ENCODE results near the gene SLC66A2. TPM values are rescaled to one million over a fixed set of nuclear protein-coding genes. Genes with fewer than 3 reads are reported as not detected.
A peak's percentile ranks its signal among the peaks of the same experiment; 100 is the strongest.

Gene SLC66A2
- total and polyA plus RNA-seq, 12 donors, result 21.4 to 32.3 (median 25.6) TPM

DNA sequence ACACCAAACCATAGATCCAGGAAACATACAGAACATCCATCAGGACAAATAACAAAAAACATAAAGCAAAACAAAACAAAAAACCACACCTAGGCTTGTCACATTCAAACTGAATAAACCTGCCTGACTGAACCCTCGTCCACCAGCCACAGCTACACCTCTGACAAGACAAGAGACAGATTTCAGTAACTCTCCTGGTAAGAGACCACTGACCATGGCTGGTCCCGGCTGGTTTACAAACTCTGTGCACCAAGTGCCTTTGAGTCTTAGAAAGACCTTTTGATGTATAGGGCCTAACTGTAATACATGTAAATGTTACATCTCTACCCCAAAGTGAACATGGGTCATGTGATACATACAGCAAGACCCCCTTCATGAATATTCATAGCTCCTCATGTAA is 4.8 kb upstream of the SLC66A2 start:
- Histone ChIP-seq H3K36me3 (no peaks in the 10 kb centered on the region), H3K4me1 (peaks cover 0 to 18% (median 3%) of the 10 kb centered on the region in 9 donors), H3K4me3 (no peak overlapping the region), H3K27me3 (peaks cover 0 to 18% (median 0%) of the 10 kb centered on the region in 7 donors), H3K27ac (no peak overlapping the region), H3K9me3 (no peaks in the 10 kb centered on the region)
- ATAC-seq (no peak), DNase-seq (no peak)
- 90 to 98% methylated on average over 2 of the region's 2 CpGs for WGBS, 2 donors
- TF ChIP-seq, protein P1, sequence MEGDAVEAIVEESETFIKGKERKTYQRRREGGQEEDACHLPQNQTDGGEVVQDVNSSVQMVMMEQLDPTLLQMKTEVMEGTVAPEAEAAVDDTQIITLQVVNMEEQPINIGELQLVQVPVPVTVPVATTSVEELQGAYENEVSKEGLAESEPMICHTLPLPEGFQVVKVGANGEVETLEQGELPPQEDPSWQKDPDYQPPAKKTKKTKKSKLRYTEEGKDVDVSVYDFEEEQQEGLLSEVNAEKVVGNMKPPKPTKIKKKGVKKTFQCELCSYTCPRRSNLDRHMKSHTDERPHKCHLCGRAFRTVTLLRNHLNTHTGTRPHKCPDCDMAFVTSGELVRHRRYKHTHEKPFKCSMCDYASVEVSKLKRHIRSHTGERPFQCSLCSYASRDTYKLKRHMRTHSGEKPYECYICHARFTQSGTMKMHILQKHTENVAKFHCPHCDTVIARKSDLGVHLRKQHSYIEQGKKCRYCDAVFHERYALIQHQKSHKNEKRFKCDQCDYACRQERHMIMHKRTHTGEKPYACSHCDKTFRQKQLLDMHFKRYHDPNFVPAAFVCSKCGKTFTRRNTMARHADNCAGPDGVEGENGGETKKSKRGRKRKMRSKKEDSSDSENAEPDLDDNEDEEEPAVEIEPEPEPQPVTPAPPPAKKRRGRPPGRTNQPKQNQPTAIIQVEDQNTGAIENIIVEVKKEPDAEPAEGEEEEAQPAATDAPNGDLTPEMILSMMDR (IDR thresholded peaks at IDR 0.05), result no peak
- intact Hi-C loops (cut with DNase I), result loop anchor here in 1 of 10 donors (10.0 kb wide), 2 partner anchors 79 to 561 kb away; partner anchors contain the start of genes NFATC1 and RBFA

DNA sequence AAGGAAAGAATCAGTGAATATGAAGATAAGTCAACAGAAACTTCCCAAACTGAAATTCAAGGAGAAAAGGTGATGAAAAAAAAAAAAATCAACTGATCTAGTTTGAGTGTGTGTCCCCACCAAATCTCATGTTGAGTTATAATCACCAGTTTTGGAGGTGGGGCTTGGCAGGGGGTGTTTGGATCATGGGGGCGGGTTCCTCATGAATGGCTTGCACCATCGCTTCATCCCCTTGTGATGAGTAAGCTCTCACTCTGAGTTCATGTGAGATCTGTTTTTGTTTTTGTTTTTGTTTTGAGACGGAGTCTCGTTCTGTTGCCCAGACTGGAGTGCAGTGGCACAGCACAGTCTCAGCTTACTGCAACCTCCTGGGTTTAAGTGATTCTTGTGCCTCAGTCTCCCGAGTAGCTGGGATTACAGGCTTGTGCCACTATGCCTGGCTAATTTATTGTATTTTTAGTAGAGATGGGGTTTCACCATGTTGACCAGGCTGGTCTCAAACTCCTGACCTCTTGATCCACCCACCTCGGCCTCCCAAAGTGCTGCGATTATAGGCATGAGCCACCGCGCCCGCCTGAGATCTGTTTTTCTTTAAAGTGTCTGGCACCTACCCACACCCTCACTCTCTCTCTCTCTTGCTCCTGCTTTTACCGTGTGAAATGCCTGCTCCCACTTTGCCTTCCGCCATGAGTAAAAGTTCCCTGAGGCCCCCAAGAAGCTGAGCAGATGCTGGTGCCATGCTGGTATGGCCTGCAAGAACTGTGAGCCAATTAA is 4.0 kb upstream of the SLC66A2 start:
- Histone ChIP-seq H3K4me1 (peaks cover 0 to 18% (median 4%) of the 10 kb centered on the region in 9 donors), H3K36me3 (no peaks in the 10 kb centered on the region), H3K4me3 (no peak overlapping the region), H3K27ac (no peak overlapping the region), H3K27me3 (peaks cover 0 to 12% (median 0%) of the 10 kb centered on the region in 7 donors), H3K9me3 (no peaks in the 10 kb centered on the region)
- intact Hi-C loops (cut with DNase I), result loop anchor here in 1 of 10 donors (10.0 kb wide), 2 partner anchors 79 to 561 kb away; partner anchors contain the start of genes NFATC1 and RBFA
- WGBS, 2 donors, result 90 to 91% methylated on average over 12 of the region's 12 CpGs
- DNase-seq, result no peak
- ATAC-seq, result no peak
- TF ChIP-seq, protein P1 (IDR thresholded peaks at IDR 0.05), result no peak

DNA sequence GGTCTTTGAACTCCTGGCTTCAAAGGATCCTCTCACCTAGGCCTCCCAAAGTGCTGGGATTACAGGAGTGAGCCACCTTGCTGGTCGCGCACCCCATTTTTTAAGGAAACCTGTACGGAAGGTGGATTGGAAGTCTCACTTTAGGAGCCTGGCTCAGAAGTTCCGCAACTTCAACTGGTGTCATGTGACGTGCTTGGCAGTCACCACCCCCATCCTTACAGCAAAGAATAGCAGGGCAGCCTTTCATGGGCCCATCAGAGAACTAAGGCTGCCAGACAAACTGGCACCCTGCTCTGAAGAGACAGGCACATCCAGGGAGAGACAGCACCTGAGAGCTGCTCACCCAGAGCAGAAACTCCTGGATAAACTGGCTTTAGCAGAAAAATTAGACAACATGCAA is 3.3 kb upstream of the SLC66A2 start:
- intact Hi-C loops (cut with DNase I), result loop anchor here in 3 of 10 donors (5.0 to 10.0 kb wide), 4 partner anchors 33 to 560 kb away; partner anchors contain the start of genes RBFA (in 2 of the 3), NFATC1 (in 1 of the 3) and TXNL4A (in 1 of the 3)
- Histone ChIP-seq H3K36me3 (no peaks in the 10 kb centered on the region), H3K27ac (peak overlapping the region in 1 of 10 donors; percentile 36), H3K4me3 (no peak overlapping the region), H3K9me3 (no peaks in the 10 kb centered on the region), H3K27me3 (peaks cover 0 to 9% (median 0%) of the 10 kb centered on the region in 7 donors), H3K4me1 (peaks cover 0 to 25% (median 11%) of the 10 kb centered on the region in 9 donors)
- WGBS, 2 donors, result 67 to 74% methylated on average over 5 of the region's 5 CpGs
- TF ChIP-seq, protein P1 (IDR thresholded peaks at IDR 0.05), result no peak
- ATAC-seq, result no peak
- no peak for DNase-seq

DNA sequence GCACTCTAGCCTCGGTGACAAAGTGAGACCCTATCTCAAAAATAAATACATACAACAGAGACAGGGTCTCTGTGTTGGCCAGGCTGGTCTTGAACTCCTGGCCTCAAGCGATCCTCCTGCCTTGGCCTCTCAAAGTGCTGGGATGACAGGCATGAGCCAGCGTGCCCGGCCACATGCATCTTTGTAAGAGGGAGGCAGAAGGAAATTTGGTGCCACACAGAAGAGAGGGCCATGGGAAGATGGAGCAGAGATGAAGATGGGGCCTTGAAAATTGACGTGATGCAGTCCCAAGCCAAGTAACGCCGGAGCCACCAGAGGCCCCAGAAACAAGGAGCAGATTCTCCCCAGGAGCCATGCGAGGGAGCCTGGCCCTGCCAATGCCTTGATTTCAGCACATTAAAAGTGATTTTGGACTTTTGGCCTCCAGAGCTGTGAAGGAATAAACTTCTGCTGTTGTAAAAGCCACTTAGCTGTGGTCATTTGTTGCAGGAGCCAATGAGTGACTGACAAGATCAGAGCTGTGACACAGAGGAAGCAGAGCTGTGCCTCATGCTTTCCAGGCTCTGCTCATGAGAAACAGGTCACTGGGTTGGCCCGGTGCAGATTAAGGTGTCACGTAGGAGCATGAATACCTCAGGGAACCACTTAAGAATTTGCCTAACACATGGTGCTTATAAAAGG is 2.7 kb upstream of the SLC66A2 start:
- Histone ChIP-seq H3K36me3 (peaks cover 0 to 4% (median 0%) of the 10 kb centered on the region in 9 donors), H3K27ac (peak overlapping the region in 1 of 10 donors; percentile 36), H3K27me3 (peaks cover 0 to 5% (median 0%) of the 10 kb centered on the region in 7 donors), H3K4me3 (no peak overlapping the region), H3K4me1 (peaks cover under 1 to 31% (median 15%) of the 10 kb centered on the region in 9 donors), H3K9me3 (no peaks in the 10 kb centered on the region)
- TF ChIP-seq, protein P1 (IDR thresholded peaks at IDR 0.05), result no peak
- DNase-seq (no peak), ATAC-seq (no peak)
- whole genome bisulfite sequencing, 2 donors, result 76 to 83% methylated on average over 10 of the region's 10 CpGs
- intact Hi-C loops (cut with DNase I), result loop anchor here in 3 of 10 donors (5.0 to 10.0 kb wide), 4 partner anchors 33 to 559 kb away; partner anchors contain the start of genes RBFA (in 2 of the 3), NFATC1 (in 1 of the 3) and TXNL4A (in 1 of the 3)
